ENCODE results near the gene PLA2G4E.

The PLA2G4E gene, protein sequence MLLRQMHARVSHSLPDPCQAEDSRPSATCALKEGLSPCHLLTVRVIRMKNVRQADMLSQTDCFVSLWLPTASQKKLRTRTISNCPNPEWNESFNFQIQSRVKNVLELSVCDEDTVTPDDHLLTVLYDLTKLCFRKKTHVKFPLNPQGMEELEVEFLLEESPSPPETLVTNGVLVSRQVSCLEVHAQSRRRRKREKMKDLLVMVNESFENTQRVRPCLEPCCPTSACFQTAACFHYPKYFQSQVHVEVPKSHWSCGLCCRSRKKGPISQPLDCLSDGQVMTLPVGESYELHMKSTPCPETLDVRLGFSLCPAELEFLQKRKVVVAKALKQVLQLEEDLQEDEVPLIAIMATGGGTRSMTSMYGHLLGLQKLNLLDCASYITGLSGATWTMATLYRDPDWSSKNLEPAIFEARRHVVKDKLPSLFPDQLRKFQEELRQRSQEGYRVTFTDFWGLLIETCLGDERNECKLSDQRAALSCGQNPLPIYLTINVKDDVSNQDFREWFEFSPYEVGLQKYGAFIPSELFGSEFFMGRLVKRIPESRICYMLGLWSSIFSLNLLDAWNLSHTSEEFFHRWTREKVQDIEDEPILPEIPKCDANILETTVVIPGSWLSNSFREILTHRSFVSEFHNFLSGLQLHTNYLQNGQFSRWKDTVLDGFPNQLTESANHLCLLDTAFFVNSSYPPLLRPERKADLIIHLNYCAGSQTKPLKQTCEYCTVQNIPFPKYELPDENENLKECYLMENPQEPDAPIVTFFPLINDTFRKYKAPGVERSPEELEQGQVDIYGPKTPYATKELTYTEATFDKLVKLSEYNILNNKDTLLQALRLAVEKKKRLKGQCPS

DNA sequence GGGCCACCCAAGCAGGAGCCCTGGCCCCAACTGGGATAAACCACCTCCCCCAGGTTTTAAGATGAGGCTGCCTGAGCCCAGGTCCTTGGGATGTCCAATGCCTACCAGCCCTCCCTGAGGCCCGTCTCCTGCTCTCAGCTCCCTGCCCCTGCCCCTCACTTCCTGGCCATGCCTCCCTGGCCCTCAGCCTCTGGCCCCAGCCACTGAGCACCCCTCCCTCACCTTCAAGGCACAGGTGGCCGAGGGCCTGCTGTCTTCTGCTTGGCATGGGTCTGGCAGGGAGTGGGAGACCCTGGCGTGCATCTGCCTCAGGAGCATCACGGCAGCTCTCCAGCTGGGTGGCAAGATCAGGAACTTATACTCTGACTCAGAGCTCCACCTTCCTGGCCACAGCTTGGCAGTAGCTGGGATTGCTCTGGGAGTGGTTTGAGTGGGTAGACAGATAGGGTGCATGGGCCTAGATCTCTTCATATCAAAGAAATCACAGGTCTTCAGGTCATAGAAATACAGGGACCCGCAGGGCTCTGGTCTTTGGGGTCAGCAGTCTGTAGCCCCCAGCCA is at the start of gene PLA2G4E:
PLA2G4E (minus strand) TSS at position 330 of the 561 bp plus-strand sequence; CDS start at position 318, 12 bp downstream.
- Mint-ChIP-seq H3K4me3 (no peak within 1 kb of the TSS), H3K27ac (no peak within 1 kb of the TSS), H3K36me3 (no peaks in the 10 kb centered on the region), H3K4me1 (peaks cover 2% of the 10 kb centered on the region), H3K27me3 (peaks cover 8% of the 10 kb centered on the region), H3K9me3 (no peaks in the 10 kb centered on the region)
- ATAC-seq (ENCODE audit: low read depth) (no peak), DNase-seq (ENCODE audit: low spot score in 2 of 2) (no peak)

DNA sequence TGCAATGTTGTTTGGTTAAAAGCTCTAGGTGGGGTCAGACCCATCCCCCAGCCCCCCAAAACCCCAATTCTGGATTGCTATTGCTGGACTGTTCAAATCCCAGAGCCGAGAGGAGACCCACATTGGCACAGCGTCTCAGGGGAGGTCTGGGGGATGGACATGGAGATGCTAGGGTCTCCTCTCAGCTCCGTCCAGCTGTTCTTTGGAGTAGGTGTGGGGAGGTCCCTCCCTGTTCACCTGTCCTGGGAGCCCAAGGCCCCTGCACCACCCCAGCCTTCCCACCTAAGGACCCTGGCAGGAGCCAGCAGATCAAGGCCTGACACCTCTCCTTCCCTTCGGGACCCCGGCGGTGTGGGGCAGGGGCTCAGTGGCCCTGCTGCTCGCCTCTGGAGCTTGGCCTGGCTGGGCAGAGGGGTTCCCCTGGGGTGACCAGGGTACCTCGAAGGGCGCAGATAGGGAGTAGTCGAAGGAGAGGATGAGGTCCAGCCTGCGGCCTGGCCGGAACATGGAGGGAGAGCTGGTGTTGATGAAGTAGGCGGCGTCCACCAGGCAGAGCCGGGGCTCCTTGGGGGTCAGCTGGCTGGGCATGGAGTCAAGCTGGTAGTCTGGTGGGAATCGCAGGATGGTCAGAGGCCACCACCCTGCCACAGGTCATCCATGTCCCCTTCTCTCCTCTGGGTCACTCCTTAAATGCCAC is 49.6 kb upstream of the PLA2G4E start:
- H3K4me3 Mint-ChIP-seq: no peak overlapping the region

GRCh38 chr15:42069496-42070278 is 48.8 kb upstream of the PLA2G4E start:
- DNase-seq (ENCODE audit: low spot score in 2 of 2) (no peak), ATAC-seq (ENCODE audit: low read depth) (no peak)
- Mint-ChIP-seq H3K27me3 (peaks cover 16% of the 10 kb centered on the region), H3K9me3 (peaks cover 4% of the 10 kb centered on the region), H3K27ac (no peak overlapping the region), H3K4me1 (peaks cover 4% of the 10 kb centered on the region), H3K4me3 (no peak overlapping the region), H3K36me3 (peaks cover 5% of the 10 kb centered on the region)

More for the DNA sequence above, 49.6 kb upstream of the PLA2G4E start:
- Mint-ChIP-seq H3K27me3 (peaks cover 16% of the 10 kb centered on the region), H3K27ac (no peak overlapping the region), H3K9me3 (peaks cover 4% of the 10 kb centered on the region), H3K36me3 (peaks cover 5% of the 10 kb centered on the region), H3K4me1 (peaks cover 4% of the 10 kb centered on the region)
- ATAC-seq (ENCODE audit: low read depth) (no peak), DNase-seq (ENCODE audit: low spot score in 2 of 2) (no peak)

GRCh38 chr15:42069025-42069424 is 48.2 kb upstream of the PLA2G4E start:
- no peak overlapping the region for H3K27ac Mint-ChIP-seq
- no peak for ATAC-seq (ENCODE audit: low read depth)
- H3K9me3 Mint-ChIP-seq: peaks cover 4% of the 10 kb centered on the region
- peaks cover 5% of the 10 kb centered on the region for H3K36me3 Mint-ChIP-seq
- H3K4me1 Mint-ChIP-seq: peaks cover 4% of the 10 kb centered on the region
- no peak for DNase-seq (ENCODE audit: low spot score in 2 of 2)
- H3K4me3 Mint-ChIP-seq: no peak overlapping the region
- peaks cover 18% of the 10 kb centered on the region for H3K27me3 Mint-ChIP-seq

GRCh38 chr15:42068601-42069000 is 47.8 kb upstream of the PLA2G4E start:
- Mint-ChIP-seq H3K27ac (no peak overlapping the region), H3K4me1 (peaks cover 4% of the 10 kb centered on the region), H3K27me3 (peaks cover 20% of the 10 kb centered on the region), H3K4me3 (no peak overlapping the region), H3K36me3 (peaks cover 5% of the 10 kb centered on the region), H3K9me3 (peaks cover 4% of the 10 kb centered on the region)
- DNase-seq (ENCODE audit: low spot score in 2 of 2) (no peak), ATAC-seq (ENCODE audit: low read depth) (no peak)

DNA sequence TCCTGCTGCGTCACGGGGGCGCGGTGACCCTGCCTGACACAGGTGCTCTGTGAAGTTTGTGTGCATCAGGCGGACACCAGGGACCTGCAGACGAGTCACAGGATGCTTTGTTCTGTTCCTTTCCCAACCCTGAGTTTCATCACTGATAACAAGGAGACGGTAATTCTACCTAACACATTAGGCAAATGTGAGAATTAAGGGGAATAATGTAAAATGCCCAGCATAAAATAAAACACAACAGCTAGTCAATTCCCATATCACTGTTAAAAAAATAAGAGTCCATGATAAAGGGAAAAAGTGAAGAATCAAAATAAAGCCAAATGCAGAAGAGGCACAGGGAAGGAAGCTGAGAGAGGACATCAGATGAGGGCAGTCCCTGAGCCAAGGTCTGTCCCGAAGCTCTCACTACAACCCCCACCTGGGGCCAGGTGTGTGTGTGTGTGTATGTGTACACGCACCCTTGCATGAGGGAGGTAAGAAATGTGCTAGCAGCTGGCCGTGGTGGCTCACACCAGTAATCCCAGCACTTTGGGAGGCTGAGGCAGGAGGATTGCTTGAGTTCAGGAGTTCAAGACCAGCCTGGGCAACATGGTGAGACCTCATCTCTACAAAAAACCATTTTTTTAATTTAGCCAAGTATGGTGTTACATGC is 46.0 kb upstream of the PLA2G4E start:
- ATAC-seq (ENCODE audit: low read depth): no peak
- no peak for DNase-seq (ENCODE audit: low spot score in 2 of 2)
- no peak overlapping the region for H3K4me3 Mint-ChIP-seq

GRCh38 chr15:42065468-42065867 is 44.6 kb upstream of the PLA2G4E start:
- H3K4me1 Mint-ChIP-seq: peaks cover 4% of the 10 kb centered on the region
- H3K9me3 Mint-ChIP-seq: peaks cover 4% of the 10 kb centered on the region
- peaks cover 5% of the 10 kb centered on the region for H3K36me3 Mint-ChIP-seq
- peaks cover 21% of the 10 kb centered on the region for H3K27me3 Mint-ChIP-seq
- DNase-seq (ENCODE audit: low spot score in 2 of 2) (no peak), ATAC-seq (ENCODE audit: low read depth) (no peak)
- no peak overlapping the region for H3K4me3 Mint-ChIP-seq
- H3K27ac Mint-ChIP-seq: no peak overlapping the region

More for the DNA sequence above, 46.0 kb upstream of the PLA2G4E start:
- no peak overlapping the region for H3K27ac Mint-ChIP-seq
- peaks cover 5% of the 10 kb centered on the region for H3K36me3 Mint-ChIP-seq
- peaks cover 4% of the 10 kb centered on the region for H3K4me1 Mint-ChIP-seq
- peaks cover 4% of the 10 kb centered on the region for H3K9me3 Mint-ChIP-seq
- peaks cover 18% of the 10 kb centered on the region for H3K27me3 Mint-ChIP-seq

DNA sequence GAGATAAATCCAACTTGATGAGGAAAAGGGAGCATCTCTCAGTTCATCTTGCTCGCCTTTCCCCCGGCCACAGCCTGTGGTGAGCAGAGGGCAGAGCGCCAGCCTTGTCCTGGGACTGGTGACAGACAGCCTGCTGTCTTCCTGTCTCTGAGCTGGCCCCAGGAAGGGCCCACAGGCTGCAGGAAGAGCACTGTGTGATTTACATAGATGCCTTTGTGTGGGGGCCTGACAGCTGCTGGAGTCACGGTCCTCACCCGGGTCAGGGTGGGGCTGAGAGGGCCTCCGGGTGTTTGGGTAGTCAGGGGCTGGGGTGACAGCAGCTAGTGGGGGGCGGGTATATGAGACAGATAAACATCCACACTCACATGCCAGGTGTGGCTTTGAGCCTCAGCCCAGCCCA is 44.2 kb upstream of the PLA2G4E start:
- Mint-ChIP-seq H3K27ac (no peak overlapping the region), H3K4me1 (peaks cover 4% of the 10 kb centered on the region), H3K27me3 (peaks cover 21% of the 10 kb centered on the region), H3K9me3 (peaks cover 4% of the 10 kb centered on the region), H3K36me3 (peaks cover 5% of the 10 kb centered on the region), H3K4me3 (no peak overlapping the region)
- no peak for ATAC-seq (ENCODE audit: low read depth)
- DNase-seq (ENCODE audit: low spot score in 2 of 2): no peak

GRCh38 chr15:42064271-42064670 is 43.4 kb upstream of the PLA2G4E start:
- ATAC-seq (ENCODE audit: low read depth) (no peak), DNase-seq (ENCODE audit: low spot score in 2 of 2) (no peak)
- Mint-ChIP-seq H3K4me1 (peaks cover 4% of the 10 kb centered on the region), H3K27ac (no peak overlapping the region), H3K9me3 (peaks cover 4% of the 10 kb centered on the region), H3K4me3 (no peak overlapping the region), H3K36me3 (peaks cover 5% of the 10 kb centered on the region), H3K27me3 (peaks cover 20% of the 10 kb centered on the region)

- ATAC-seq (ENCODE audit: low read depth) (no peak), DNase-seq (ENCODE audit: low spot score in 2 of 2) (no peak)
- Mint-ChIP-seq H3K27me3 (peaks cover 16% of the 10 kb centered on the region), H3K9me3 (peaks cover 4% of the 10 kb centered on the region), H3K4me3 (no peak overlapping the region), H3K36me3 (peaks cover 5% of the 10 kb centered on the region), H3K27ac (no peak overlapping the region), H3K4me1 (peaks cover 4% of the 10 kb centered on the region)
Measured at GRCh38 chr15:42063122-42063848, 42.4 kb upstream of the PLA2G4E start.

DNA sequence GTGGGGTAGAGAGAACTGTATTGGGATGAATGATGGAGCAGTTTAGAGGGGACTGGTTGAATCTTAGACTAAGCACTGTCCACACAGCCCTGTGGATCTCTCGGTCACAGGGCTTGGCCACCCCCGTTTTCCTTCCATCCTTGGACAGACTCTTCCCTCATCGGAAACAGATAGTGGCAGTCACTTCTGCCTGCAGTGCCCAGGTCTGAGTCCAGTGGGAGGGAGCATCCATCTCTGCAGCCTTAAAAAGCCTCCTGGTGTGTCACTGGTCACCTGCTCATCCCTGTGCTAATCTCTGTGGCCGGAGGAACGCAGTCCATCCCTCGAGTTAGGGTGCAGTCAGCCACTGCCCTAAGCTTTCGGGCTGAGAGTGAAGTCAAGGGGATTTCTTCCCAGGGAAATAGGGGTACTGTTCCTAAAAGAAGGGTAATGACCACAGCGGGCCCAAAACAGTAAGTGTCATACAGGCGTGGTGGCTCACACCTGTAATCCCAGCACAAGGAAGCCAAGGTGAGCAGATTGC is 41.5 kb upstream of the PLA2G4E start:
- H3K27me3 Mint-ChIP-seq: peaks cover 22% of the 10 kb centered on the region
- no peak for ATAC-seq (ENCODE audit: low read depth)
- no peak overlapping the region for H3K4me3 Mint-ChIP-seq
- DNase-seq (ENCODE audit: low spot score in 2 of 2): no peak
- H3K36me3 Mint-ChIP-seq: peaks cover 2% of the 10 kb centered on the region
- H3K4me1 Mint-ChIP-seq: peaks cover 4% of the 10 kb centered on the region
- no peaks in the 10 kb centered on the region for H3K9me3 Mint-ChIP-seq
- no peak overlapping the region for H3K27ac Mint-ChIP-seq

GRCh38 chr15:42060797-42061196 is 40.0 kb upstream of the PLA2G4E start:
- Mint-ChIP-seq H3K27ac (no peak overlapping the region), H3K27me3 (peaks cover 19% of the 10 kb centered on the region), H3K4me3 (no peak overlapping the region), H3K4me1 (peaks cover 8% of the 10 kb centered on the region), H3K9me3 (no peaks in the 10 kb centered on the region), H3K36me3 (no peaks in the 10 kb centered on the region)
- DNase-seq (ENCODE audit: low spot score in 2 of 2) (no peak), ATAC-seq (ENCODE audit: low read depth) (no peak)

Data from memory B cell (primary cell).